Parathyroid adenoma (tissue), 2 donors: ENCODE data around the gene XRCC3.

Experiments
- H2AFZ ChIP-seq: fragments of 300-600 bp; sonication (generic); one replicate; pipeline ENCODE4 v1.7.0; 2017; ENCODE audit warnings: antibody characterized with exemption, mild to moderate bottlenecking
- H3K27ac ChIP-seq: fragments of 300-600 bp; sonication (generic); one replicate; pipeline ENCODE4 v1.7.0; 2017
- H3K27me3 ChIP-seq: fragments of 300-600 bp; sonication (generic); one replicate; pipeline ENCODE4 v1.7.0; 2017; ENCODE audit warnings: low read length; ENCODE audit not compliant: control insufficient read depth, insufficient read depth
- H3K36me3 ChIP-seq: fragments of 300-600 bp; sonication (generic); one replicate; pipeline ENCODE4 v1.7.0; 2017; ENCODE audit warnings: low read length; ENCODE audit not compliant: control insufficient read depth, insufficient read depth
- H3K4me1 ChIP-seq: fragments of 300-600 bp; sonication (generic); one replicate; pipeline ENCODE4 v1.7.0; 2017; ENCODE audit warnings: control low read depth
- H3K4me2 ChIP-seq: fragments of 300-600 bp; sonication (generic); one replicate; pipeline ENCODE4 v1.7.0; 2017; ENCODE audit warnings: low read length
- H3K4me3 ChIP-seq: fragments of 300-600 bp; sonication (generic); one replicate; pipeline ENCODE4 v1.7.0; 2017; ENCODE audit warnings: low read depth, low read length
- H3K79me2 ChIP-seq: fragments of 300-600 bp; sonication (generic); one replicate; pipeline ENCODE4 v1.7.0; 2017; ENCODE audit warnings: control low read depth
- H3K9ac ChIP-seq: fragments of 300-600 bp; sonication (generic); one replicate; pipeline ENCODE4 v1.7.0; 2017; ENCODE audit warnings: mild to moderate bottlenecking
- H3K9me3 ChIP-seq: fragments of 300-600 bp; sonication (generic); one replicate; pipeline ENCODE4 v1.7.0; 2017; ENCODE audit warnings: low read length; ENCODE audit not compliant: control insufficient read depth
- CTCF ChIP-seq: fragments of 300-600 bp; sonication (generic); IDR thresholded peaks from one replicate; pipeline ENCODE4 v1.7.0; 2017; ENCODE audit warnings: antibody characterized with exemption, mild to moderate bottlenecking
- donor health status: primary hyperparathyroidism.

The XRCC3 gene

GRCh38 chr14:103758059-103758776 lies 43.0 kb upstream of the XRCC3 start:
- Histone ChIP-seq H3K27me3 (no peaks in the 10 kb centered on the region), H3K9ac (no peak overlapping the region), H3K4me1 (no peaks in the 10 kb centered on the region), H3K9me3 (no peaks in the 10 kb centered on the region), H3K36me3 (no peaks in the 10 kb centered on the region), H3K79me2 (peaks cover 9% of the 10 kb centered on the region), H3K4me2 (no peak overlapping the region), H2AFZ (no peak overlapping the region), H3K27ac (no peak overlapping the region), H3K4me3 (no peak overlapping the region)
- no peak for TF ChIP-seq CTCF

- H3K36me3 ChIP-seq: no peaks in the 10 kb centered on the region
- no peak overlapping the region for H3K9ac ChIP-seq
- no peak overlapping the region for H3K27ac ChIP-seq
- H3K4me3 ChIP-seq: no peak overlapping the region
- H3K27me3 ChIP-seq: no peaks in the 10 kb centered on the region
- H2AFZ ChIP-seq: no peak overlapping the region
- H3K9me3 ChIP-seq: no peaks in the 10 kb centered on the region
- no peak for TF ChIP-seq CTCF
- H3K4me1 ChIP-seq: no peaks in the 10 kb centered on the region
- H3K4me2 ChIP-seq: no peak overlapping the region
- peaks cover 6% of the 10 kb centered on the region for H3K79me2 ChIP-seq
These were observed 39.8 kb upstream of the XRCC3 start for GRCh38 chr14:103755060-103755459.

DNA sequence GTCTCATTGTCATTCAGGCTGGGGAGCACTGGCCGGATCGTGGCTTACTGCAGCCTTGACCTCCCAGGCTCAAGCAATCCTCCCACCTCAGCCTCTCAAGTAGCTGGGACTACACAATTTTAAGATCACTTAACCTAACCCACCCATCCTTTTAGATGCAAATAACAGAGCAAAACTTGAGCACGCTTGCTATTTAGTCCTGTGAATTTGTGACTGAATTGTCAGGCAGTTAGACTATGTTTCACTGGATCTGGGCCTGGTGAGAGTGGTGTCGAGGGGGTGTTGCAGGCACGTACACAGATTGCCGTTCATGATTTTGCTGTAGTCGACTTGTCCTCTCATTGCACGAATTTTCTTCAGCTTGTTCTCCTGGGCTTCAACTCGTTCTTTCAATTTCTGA lies 38.5 kb upstream of the XRCC3 start:
- H3K9me3 ChIP-seq: no peaks in the 10 kb centered on the region
- H3K4me2 ChIP-seq: no peak overlapping the region
- H3K9ac ChIP-seq: no peak overlapping the region
- TF ChIP-seq CTCF: no peak
- H3K79me2 ChIP-seq: peaks cover 6% of the 10 kb centered on the region
- H3K27ac ChIP-seq: no peak overlapping the region
- H2AFZ ChIP-seq: no peak overlapping the region
- no peak overlapping the region for H3K4me3 ChIP-seq
- no peaks in the 10 kb centered on the region for H3K4me1 ChIP-seq
- no peaks in the 10 kb centered on the region for H3K27me3 ChIP-seq
- H3K36me3 ChIP-seq: no peaks in the 10 kb centered on the region

DNA sequence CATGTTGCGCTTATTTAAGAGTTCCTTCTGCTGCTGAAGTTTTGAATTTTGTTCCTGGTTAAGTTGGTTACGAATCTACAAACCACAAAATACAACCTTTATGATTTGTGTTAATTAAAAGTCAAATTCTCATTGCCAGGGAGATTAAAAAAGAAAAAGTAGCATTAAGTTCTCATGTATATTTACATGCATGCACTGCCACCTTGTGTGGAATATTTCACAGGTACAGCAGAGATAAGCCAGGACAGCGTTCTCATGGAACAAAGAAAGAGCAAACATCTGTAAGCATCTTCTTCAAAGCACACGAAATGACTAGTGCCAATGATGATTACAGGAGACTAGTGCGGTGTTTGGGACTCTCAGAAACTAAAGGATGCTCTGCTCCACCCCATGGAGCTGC lies 34.6 kb upstream of the XRCC3 start:
- H2AFZ ChIP-seq: no peak overlapping the region
- TF ChIP-seq CTCF: no peak

GRCh38 chr14:103749452-103749851 lies 34.2 kb upstream of the XRCC3 start:
- no peaks in the 10 kb centered on the region for H3K9me3 ChIP-seq
- H3K4me1 ChIP-seq: no peaks in the 10 kb centered on the region
- H3K36me3 ChIP-seq: no peaks in the 10 kb centered on the region
- no peak for TF ChIP-seq CTCF
- H3K27ac ChIP-seq: no peak overlapping the region
- H2AFZ ChIP-seq: no peak overlapping the region
- no peak overlapping the region for H3K4me3 ChIP-seq
- peaks cover 5% of the 10 kb centered on the region for H3K79me2 ChIP-seq
- no peaks in the 10 kb centered on the region for H3K27me3 ChIP-seq
- H3K4me2 ChIP-seq: no peak overlapping the region
- H3K9ac ChIP-seq: no peak overlapping the region

More for the DNA sequence above, 34.6 kb upstream of the XRCC3 start:
- Histone ChIP-seq H3K4me1 (no peaks in the 10 kb centered on the region), H3K27me3 (no peaks in the 10 kb centered on the region), H3K36me3 (no peaks in the 10 kb centered on the region), H3K27ac (no peak overlapping the region), H3K79me2 (peaks cover 5% of the 10 kb centered on the region), H3K4me2 (no peak overlapping the region), H3K9ac (no peak overlapping the region), H3K9me3 (no peaks in the 10 kb centered on the region), H3K4me3 (no peak overlapping the region)
